GM18951 (cell line): ENCODE measurements around the gene MROH7.

Experiments
- POLR2A ChIP-seq: IDR thresholded peaks from 4 replicates; pipeline ENCODE4 v1.6.1; 2011; ENCODE audit warnings: mild to moderate bottlenecking; ENCODE audit not compliant: insufficient read length, insufficient read depth; ENCODE audit errors: extremely low read depth
- in situ Hi-C: fragments of 300-500 bp; cut with MboI; formaldehyde crosslinking; loops from one replicate; pipeline ENCODE4 v1.12.0; 2022; ENCODE audit warnings: low sequenced_read_pairs, mixed read lengths, inconsistent platforms; ENCODE audit not compliant: unreplicated experiment

The MROH7 gene

DNA sequence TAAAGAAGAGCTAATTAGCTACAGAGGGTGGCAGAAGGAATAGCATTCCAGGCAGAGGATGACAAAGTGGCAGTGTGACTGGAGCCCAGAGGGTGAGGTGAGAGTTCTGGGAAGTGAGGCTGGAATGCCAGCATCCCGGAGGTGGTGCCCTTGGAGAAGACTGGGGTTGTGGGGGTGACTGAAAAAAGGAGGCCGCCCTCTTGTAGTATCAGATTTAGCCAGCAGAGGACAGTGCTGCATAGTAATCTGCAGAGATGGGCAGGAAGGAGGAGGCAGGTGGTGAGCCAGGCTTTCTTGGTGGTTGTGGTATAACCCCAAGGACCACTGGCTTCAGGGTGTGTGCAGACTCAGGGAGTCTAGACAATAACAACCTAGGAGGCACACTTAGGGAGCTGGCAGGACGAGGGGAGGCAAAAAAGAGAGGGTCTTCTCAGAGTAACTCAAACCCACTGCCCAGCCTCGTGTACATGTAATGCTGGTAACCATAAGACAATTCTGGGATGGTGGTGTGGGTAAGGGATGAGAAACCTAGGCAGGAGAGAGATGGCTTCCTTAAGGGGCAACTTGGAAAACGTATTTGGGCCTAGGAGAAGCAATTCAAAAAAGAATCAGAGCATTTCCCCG is 30.5 kb downstream of the MROH7 start:
- in situ Hi-C loops: loop anchor here (10.0 kb wide), 1 partner anchor 143 kb away; no protein-coding TSS in a partner anchor
- TF ChIP-seq POLR2A: no peak

DNA sequence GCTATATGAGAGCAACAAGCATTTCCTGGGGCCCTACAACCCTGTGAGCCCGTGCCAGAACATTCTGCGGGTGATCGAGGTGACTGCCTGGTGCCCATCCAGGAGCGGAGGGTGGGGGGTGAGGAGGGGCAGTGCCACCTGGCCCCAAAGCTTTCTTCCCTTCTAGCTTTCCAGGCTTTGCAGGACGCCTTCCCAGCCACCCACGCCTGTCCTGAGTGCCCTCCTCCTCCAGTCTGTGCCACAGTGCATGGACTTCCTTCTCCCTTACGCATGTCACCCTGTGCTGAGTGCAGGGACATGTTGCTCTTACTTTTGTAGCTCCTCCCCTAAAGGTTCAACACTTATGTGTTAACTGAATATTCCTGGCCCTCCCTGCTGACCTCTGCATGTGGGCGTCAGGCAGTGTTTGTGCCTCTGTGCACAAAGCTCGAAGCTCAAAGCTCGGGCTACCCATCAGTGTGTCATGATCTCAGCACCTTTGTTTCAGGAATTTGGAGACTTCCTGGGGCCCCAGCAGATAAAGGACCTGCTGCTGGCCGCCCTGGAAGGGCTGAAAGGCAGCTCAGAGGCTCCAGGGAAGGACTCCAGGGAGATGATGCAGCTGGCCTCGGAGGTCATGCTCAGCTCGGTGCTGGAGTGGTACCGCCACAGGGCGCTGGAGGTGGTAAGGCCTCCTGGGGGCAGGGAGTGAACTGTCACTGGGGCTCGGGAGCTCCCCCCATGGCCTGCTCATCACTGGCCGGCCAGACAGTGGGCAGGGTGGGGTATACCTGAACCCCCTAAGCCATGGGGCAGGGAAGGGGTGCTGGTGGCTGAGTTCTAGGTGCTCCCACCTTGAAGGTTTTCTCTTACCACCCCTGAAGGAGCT is 37.4 kb downstream of the MROH7 start:
- TF ChIP-seq POLR2A: no peak
- in situ Hi-C loops: loop anchor here (10.0 kb wide), 1 partner anchor 136 kb away; no protein-coding TSS in a partner anchor

DNA sequence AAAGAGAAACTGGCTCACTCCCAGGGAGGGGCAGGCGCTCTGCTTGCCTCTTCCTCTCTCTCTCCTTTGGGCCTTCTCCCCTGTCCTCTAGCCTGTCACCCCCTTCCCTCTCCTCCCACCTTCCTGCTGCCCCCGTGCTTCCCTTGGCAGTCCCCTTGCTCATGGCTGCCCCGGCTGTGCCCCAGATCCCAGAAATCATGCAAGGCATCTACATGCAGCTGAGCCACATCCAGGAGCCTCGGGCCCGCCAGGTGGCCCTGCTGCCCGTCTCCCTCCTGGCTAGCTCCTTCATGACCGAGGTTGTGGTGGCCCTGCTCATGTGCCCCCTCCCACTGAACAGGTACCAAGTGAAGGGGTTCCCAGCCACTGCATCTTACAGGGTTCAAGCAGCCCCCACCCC is 38.1 kb downstream of the MROH7 start:
- TF ChIP-seq POLR2A: no peak
- in situ Hi-C loops: loop anchor here (10.0 kb wide), 1 partner anchor 135 kb away; no protein-coding TSS in a partner anchor

DNA sequence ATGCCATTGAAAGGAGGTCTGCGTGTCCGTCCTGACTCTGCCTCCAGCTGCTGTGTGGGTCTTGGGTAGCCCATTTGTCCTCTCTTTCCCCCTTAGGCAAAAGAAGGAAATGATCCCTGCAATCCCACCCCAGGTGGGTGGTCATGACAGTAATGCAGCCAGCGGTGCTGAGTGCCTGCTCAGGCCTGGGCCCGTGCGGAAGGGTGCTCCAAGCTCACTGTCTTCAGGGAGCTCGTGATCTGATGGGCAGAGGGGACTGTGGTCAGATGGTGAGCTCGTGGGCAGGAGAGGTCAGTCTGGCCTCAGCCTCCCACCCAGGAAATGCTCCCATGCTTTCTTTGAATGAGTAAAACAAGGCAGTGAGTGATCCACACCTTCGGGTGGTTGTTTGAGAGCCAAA is 38.8 kb downstream of the MROH7 start:
- TF ChIP-seq POLR2A: no peak
- in situ Hi-C loops: no loop called here

DNA sequence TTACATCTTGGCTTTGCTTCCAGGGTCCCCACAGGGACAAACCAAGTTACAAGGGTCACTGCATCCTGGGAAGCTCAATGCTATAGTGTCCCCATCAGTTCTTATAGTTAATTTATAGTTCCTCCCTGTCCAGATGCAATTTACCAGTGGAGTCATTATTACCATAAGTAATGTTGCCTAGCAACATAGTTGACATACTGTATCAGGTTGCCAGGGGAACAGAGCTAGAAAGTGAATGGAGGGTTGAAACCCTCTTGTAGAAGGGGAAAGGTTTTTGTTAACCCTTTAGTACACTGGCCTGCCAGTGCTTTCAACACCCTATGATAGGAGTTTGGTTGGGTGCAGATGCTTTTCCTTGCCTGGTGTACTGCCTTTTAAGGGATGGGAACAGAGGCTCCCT is 39.8 kb downstream of the MROH7 start:
- no peak for TF ChIP-seq POLR2A
- in situ Hi-C loops: no loop called here

DNA sequence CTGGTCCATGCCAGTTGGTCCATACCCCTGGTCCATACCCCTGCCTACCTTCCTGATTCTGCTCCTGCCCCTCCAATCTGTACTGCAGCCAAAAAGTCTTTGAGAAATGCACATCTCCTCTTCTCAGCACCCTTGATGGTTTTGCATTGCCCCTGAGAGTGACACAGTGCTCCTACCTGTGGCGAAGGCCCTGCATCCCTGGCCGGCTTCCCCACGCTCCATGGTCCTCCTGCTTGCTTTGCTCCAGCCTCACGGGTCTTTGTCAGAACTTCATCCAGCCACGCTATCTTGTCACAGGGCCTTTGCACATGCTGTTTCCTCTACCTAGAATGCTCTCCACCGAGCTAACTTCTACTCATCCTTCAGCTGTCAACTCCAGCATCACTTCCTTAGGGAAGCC is 41.9 kb downstream of the MROH7 start:
- TF ChIP-seq POLR2A: no peak
- in situ Hi-C loops: no loop called here

DNA sequence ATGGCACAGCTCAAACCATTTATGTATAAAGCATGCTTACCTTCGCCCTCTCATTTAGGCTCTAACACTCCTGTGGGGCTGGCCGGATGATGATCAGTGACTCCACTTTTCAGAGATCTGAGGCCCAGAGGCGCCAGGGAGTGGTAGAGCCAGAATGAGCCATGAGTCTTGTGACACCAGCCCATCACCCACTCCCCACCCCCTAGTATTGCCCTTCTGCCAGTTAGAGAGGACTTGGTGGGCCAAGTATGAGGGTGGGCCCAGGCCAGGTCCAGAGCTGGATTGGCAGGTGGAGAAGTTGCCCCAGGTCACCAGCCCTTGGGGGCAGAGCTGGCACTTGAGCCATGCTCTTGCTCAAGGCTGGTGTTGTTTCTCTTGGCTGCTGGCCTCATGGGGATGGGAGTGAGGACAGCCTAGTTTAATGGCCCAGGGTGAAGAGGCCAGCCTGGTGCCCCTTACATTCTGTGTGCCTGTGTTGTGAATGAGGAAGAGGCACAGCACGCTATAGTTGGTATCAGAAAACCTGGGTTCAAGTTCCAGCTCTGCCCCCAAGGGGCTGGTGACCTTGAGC is 43.8 kb downstream of the MROH7 start:
- in situ Hi-C loops: no loop called here
- TF ChIP-seq POLR2A: no peak

DNA sequence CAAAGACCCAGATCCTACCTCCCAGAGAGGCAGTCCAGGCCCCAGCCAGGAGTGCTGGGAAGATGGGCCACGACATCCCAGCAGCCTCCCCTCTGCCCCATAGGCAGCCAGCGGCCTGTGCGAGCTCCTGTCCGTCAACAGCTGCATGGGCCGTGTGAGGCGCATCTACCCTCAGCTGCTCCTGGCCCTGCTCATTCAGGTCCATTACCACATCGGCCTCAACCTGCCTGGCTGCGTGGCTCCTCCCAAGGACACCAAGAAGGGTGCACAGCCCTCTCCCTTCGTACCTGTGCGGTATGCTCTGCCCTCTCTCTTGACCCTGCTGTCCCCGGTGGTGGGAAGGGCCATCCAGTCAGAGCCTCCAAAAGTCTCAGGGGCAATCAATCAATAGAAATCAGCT is 44.6 kb downstream of the MROH7 start:
- no peak for TF ChIP-seq POLR2A
- in situ Hi-C loops: no loop called here

DNA sequence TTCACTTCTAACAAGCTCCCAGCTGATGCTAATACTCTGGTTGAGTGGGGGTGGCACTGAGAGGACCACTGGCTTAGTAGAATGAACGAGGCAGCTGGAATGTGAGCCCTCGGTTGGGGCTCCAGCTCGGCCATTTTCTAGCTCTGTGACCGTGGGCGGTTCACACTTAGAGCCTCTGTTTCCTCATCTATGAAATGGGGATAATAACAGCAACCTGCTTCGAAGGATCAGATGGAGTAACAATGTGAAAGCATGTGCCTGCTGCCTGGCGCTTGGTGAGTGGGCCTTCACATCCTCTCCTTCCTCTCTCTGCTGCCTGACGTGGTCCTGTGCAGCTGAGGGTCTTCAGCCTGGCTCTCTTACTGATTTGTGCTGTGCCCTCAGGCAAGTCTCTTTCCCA is 53.2 kb downstream of the MROH7 start:
- in situ Hi-C loops: no loop called here
- TF ChIP-seq POLR2A: no peak

DNA sequence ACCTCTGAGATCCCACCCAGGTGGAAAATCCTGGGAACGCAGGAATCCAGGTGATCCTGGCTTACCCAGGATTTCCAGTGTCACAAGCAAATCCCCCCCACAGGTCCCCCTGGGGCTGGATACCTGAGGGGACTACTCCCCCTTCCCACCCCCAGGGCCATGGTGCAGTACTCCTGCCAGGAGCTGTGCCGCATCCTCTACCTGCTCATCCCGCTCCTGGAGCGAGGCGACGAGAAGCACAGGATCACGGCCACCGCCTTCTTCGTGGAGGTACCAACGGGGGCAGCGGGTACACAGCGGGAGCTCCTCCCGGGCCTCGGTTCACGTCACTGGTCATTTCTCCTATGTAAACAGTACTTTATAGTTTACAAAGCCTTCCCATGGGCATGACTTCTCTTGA is 53.6 kb downstream of the MROH7 start:
- TF ChIP-seq POLR2A: no peak
- in situ Hi-C loops: no loop called here

DNA sequence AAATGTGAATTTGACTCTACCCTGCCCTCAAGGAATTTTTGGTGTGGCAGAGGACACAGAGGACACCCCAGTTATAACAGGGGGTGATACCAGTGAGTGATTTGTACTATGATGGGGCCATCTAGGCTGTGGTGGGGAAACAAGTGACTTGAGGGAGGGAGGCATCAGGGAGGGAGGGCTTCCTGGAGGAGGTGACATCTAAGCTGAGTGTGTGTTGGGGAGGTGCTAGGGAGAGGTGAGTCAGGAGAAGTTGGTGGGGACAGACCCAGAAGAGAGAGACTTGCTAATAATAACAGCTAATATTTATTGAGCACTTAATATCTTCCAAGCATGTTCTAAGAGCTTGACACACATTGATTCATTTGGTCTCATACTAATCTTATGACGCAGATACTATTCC is 54.2 kb downstream of the MROH7 start:
- no peak for TF ChIP-seq POLR2A
- in situ Hi-C loops: no loop called here

DNA sequence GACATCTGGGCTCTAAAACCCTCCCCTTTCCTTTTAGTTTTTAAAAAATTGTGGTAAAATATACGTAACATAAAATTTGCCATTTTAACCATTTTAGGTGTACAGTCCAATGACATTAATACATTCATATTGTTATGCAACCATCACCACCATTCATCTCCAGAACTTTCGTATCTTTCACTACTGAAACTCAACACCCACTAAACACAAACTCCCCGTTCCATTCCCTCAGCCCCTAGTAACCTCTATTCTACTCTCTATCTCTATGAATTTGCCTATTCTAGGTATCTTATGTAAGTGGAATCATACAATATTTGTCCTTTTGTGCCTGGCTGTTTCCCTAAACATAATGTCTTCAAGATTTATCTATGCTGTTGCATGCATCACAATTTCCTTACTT is 54.7 kb downstream of the MROH7 start:
- TF ChIP-seq POLR2A: no peak
- in situ Hi-C loops: no loop called here

DNA sequence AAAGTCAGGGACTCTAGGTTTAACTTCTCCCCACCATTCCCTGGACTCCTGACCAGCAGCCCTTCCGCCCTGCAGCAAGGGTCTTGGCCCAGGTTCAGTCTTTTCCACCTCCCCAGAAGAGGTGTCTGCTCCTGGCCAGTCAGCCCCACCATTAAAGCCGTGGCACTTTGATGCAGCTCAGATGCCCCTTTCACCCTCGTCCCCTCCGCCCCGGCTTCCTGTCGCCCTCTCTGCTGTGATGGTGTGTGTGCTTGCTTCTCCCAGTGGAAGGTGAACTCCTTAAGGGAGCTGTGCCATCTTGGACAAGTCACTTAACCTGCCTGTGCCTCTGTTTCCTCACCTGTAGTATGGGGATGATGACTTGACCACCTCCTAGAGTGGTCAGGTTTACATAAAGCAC is 56.3 kb downstream of the MROH7 start:
- TF ChIP-seq POLR2A: no peak
- in situ Hi-C loops: no loop called here

DNA sequence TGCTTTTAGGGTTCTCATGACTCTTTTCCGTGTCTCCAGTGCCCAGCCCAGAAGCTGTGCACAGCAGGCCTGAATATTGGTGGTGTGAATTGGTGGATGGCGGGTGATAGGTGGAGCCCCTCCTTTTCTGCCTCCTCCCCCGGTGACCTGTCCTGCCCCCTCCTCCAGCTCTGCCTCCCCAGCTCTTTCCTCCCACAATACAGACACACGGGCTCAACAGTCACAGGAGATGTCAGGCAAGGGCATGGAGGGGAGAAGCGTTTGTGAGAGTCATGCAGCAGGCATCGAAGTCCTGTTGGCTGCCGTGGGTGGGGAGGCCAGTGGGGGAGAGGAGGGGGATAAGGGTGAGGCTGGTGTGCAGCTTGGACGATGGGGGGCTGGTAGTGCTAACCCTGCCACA is 56.8 kb downstream of the MROH7 start:
- in situ Hi-C loops: no loop called here
- TF ChIP-seq POLR2A: no peak
